SIG-M5 treated with dmso at 0.1 percent for 504 hours (cell line): Measurements from ENCODE around the gene DOC2B.
"Not testable (repeated sequence)": the region's sequence is repeated elsewhere in the genome, so short reads cannot be mapped to it uniquely, and the experiment has no call there.

ENCODE experiments used
- DNase-seq: peaks from one replicate; lab custom pipeline; 2025; ENCODE audit not compliant: unreplicated experiment; lab: John Stamatoyannopoulos, UW

DOC2B gene

DNA sequence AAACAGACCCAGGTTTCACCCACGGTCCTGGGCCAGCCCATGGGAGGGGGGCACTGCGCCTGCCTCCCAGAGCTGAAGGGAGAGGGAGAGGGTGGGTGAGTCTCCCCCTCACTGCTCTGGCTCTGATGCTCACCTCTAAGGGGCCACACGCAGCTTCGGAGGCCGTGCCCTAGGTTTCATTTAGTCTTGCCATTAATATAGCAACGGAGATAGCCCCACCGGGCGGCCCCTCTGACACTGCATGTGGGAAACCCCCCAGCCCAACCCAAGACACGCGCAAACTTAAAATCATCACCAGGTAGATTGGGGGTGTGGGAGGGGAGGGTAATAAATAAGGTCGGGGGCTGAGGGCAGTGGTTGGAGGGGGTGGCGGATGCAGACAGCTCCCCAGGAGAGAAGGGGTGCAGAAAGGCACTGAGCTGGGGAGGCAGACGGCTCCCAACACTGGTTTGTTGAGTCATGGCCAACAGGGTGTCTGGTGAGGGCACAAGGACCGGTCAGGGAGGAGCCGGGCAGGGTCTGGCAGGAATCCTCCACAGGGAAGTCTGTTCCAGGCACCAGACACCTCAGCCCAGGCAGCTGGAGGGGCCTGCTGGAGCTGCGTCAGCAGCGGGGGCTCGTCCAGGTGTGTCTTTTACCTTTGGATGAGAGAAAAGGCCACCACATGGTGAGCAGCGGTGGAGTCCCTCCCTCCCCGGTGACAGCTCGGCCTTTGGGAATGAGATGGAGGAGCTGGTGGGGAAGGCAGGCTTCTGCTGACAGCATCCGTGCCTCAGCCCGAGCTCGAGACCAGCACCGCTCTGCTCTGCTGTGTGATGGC is 32.0 kb upstream of the DOC2B start:
- DNase-seq: no peak

DNA sequence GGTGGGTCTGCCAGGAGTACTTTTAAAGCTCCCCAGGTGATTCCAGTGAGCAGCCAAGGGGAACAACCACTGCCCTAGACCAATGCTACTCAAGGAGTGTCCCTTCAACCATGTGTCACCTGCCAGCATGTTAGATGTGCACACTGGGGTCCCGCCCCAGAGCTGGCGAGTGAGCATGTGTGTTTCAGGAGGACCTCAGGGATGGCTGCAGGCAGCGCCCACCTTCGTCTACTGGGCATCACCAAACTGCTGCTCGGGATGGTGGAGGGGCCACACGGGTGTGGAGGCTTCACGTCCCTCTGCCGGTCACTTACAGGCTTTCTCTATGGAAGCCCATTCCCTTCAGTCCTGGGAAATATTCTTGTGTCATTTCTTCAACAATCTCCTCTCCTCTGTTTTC is 29.0 kb upstream of the DOC2B start:
- no peak for DNase-seq

GRCh38 chr17:208429-208828 is 27.0 kb upstream of the DOC2B start:
- no peak for DNase-seq

GRCh38 chr17:207775-208174 is 26.3 kb upstream of the DOC2B start:
- DNase-seq: no peak

DNA sequence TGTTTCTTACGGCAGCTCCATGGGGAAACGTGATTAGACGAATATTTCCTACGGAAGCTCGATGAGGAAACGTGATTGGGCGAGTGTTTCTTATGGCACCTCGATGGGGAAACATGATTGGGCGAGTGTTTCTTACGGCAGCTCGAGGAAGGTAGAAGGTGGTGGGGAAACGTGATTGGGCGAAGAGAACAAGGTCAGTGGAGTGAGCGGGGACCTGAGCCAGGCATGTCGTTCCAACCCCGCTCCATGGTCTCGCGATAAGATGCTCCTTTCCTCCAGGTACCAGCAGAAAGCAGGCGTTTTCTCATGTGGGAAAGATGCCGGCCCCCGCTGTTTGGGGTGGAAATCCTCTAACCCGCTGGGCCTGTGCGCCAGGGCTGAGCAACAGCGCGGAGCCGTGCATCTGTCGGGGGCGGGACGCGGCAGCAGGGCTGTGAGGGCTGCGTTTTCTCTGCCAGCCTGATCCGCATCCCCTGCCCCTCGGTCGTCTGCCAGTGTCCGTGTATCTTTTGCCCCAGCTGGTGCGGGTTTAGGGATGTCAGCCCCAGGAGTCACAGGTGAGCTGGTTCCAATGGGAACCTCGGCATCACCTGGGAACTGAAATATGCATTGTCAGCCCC is 25.6 kb upstream of the DOC2B start:
- no peak for DNase-seq

DNA sequence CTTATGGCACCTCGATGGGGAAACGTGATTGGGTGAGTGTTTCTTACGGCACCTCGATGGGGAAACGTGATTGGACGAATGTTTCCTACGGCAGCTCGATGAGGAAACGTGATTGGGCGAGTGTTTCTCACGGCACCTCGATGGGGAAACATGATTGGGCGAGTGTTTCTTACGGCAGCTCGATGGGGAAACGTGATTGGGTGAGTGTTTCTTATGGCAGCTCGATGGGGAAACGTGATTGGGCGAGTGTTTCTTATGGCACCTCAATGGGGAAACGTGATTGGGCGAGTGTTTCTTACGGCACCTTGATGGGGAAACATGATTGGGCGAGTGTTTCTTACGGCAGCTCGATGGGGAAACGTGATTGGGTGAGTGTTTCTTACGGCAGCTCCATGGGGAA is 25.0 kb upstream of the DOC2B start:
- DNase-seq: not testable (repeated sequence)

DNA sequence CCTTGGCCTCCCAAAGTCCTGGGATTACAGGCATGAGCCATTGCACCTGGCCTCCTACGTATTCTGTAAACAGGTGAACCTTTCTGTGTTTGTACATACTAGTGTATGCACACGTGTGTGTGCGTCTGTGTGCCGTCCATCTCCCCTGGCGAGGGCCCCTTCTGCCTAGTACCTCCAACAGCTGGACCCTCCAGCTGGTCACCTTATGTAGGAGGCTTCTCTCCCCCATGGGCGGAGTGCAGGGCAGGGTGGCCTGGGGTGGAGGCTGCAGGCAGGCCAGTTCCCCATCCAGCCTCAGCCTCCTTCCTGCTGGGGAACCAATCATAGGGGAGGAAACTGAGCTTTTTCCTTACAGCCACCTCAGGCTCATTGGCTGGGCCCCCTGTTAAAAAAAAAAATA is 24.4 kb upstream of the DOC2B start:
- DNase-seq: no peak

- DNase-seq: no peak
Observed at GRCh38 chr17:205148-205669, 23.8 kb upstream of the DOC2B start.

DNA sequence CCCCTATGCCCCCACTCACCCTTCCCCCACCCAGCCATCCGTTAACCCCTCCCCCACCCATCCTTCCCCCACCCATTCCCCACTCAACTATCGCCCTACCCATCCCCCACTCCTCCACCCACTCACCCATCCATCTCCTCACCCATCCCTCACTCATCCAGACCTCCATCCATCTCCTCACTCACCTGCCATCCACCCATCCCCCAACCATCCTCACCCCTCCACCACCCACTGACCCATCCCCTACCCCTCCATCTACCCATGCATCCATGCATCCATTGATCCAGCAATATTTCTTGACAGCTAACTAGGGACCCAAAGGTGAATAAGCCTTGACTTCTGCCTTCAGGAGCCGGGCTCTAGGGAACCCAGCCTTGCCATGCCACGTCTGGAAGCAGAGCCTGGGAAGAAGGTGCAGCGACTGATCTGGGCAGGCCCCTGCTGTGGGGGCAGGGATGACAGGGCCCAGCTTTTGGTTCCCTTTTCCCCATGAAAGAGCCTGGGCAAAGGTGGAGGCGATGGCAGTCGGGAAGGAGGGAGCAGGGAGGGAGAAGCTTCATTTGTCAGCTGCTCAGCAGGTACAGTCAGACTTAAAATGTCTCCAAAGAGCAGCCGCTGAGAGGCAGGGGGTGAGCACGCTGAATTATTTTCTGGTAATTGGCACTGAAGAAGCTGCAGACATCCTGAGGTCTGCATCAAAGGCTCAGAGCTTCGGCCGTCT is 23.1 kb upstream of the DOC2B start:
- DNase-seq: no peak

GRCh38 chr17:202501-202951 is 21.1 kb upstream of the DOC2B start:
- DNase-seq: no peak

DNA sequence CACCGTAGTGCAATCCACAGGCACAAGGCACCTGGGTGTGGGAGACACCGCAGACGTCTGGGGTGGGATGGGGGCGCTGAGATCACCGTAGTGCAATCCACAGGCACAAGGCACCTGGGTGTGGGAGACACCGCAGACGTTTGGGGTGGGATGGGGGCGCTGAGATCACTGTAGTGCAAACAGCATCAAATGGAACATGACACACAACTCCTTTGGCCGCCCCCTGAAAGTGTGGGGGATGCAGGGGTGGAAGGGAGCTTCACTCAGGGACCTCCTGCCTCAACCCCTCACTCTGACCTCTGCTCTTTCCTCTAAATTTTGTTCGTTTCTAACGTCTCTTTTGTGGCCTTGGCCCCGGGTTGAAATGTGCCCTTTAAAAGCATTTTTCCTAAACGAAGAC is 20.3 kb upstream of the DOC2B start:
- DNase-seq: not testable (repeated sequence)

- DNase-seq: not testable (repeated sequence)
Observed at GRCh38 chr17:201257-201656, 19.8 kb upstream of the DOC2B start.

GRCh38 chr17:200586-200985 is 19.1 kb upstream of the DOC2B start:
- DNase-seq: no peak

DNA sequence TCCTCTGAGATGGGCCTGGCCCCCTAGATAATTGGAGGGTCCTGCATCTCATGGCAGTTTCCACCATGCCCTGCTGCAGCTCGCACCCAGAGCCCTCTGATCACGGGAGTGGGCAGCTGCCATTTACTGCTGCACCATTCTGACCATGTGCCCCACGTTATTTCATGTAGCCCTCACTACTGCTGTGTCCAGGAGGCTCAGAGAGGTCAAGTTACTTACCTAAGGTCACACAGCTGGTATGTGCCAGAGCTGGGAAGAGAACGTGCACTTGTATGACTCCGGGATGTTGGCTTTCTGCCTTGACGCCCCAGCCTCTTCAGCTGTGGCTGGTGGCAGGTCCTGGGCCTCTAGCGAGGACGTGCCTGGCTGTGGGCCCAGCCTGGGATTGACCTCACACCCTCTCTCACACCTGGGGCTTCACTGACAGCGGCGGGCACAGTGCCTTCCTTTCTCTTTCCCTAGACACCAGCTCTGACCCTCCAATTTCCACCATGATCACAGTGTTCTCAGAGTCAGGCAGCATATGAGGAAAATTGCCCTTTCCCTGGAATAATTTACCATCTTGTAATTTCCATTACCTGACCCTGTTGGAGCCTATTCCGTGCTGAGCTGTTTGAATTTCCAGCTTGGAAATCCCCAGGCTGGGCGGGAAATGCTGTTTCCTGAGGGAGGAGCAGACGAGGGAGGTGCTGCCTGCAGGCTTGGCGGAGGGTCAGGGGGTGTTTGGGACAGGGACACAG is 18.5 kb upstream of the DOC2B start:
- no peak for DNase-seq

- no peak for DNase-seq
Observed at GRCh38 chr17:199191-199604, 17.7 kb upstream of the DOC2B start.

- not testable (repeated sequence) for DNase-seq
Observed at GRCh38 chr17:198225-198624, 16.8 kb upstream of the DOC2B start.

DNA sequence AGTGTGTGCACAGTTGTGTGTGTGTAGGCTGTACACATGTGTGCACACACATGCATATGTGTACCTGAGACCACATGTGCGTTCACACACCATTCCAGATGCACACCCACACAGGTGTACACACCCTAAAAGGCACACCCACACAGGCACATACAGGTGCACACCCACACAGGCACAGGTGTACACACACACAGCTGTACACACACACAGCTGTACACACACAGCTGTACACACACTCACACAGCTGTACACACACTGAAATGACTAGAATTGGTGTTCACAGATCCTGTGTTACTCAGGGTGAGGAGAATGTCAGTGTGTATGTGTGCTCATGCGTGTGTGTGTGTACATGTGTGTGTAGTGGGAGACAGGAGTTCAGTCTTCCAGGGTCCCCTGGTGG is 15.9 kb upstream of the DOC2B start:
- no peak for DNase-seq

- DNase-seq: no peak
Observed at GRCh38 chr17:194828-195602, 13.6 kb upstream of the DOC2B start.

DNA sequence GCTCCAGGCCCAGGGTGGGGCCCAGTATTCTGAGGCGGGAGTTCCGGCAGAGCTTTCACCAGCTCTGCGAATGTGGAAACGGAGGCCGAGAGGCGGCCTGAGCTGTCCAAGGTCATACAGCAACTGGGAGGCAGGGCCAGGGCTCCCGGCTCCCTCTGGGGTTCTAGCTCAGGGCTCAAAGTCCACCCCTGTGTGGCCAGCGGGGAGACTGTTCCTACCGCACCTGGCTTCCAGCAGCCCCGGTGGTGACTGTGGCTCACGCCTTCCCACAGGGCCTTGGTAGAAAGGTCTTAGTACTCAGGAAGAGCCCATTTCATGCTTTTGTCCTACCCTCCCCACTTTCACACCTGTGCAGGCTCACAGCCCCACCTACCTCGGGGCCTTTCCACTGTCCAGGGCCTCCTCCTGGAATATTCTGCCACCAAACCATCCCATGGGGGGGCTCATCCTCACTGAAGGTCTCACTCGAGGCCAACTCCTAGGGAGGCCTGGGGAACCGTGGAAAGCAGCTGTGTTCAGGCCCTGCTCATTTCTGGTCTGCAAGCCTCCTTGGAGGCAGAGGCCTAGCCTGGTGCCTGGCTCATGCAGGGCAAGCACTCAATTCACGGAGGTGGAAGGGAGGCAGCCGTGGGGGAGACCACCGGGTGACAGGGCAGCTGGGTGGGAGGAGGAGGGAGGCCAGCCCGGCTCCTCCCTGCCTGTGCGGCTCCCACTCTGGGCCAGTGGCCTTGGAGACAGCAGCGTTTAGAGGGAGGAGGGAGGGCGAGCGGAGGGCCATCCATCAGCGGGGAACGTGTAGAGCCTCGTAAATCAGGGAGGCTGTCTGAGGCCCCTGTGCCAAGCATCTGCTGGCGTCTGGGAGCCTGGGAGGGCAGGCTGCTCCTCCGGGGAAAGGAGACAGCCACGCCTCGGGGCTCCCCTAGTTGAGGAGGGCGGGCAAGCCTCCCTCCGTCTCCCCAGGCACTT is 12.7 kb upstream of the DOC2B start:
- DNase-seq: no peak
